Trophoblast cell (in vitro differentiated cells and primary cell): ENCODE data around the gene EIF5B.

Experiments
- DNase-seq, 2 donors: peaks; one replicate each; pipeline ENCODE4 v3.0.0-alpha.2; 2016
- H2AFZ ChIP-seq: 2 replicates; pipeline ENCODE4 v1.6.1; 2013; ENCODE audit warnings: low read length, moderate library complexity, mild to moderate bottlenecking; ENCODE audit not compliant: insufficient read depth, poor library complexity
- H2AK5ac ChIP-seq: 2 replicates; pipeline ENCODE4 v1.6.1; 2013; ENCODE audit warnings: mild to moderate bottlenecking, low read length
- H2BK120ac ChIP-seq: 2 replicates; pipeline ENCODE4 v1.6.1; 2013; ENCODE audit warnings: low read length, mild to moderate bottlenecking, moderate library complexity; ENCODE audit not compliant: insufficient read depth, poor library complexity
- H2BK12ac ChIP-seq: 2 replicates; pipeline ENCODE4 v1.6.1; 2013; ENCODE audit warnings: mild to moderate bottlenecking, low read length, moderate library complexity
- H2BK5ac ChIP-seq: 2 replicates; pipeline ENCODE4 v1.6.1; 2013; ENCODE audit warnings: low read length, low read depth, moderate library complexity, mild to moderate bottlenecking; ENCODE audit not compliant: poor library complexity
- H3K14ac ChIP-seq: 2 replicates; pipeline ENCODE4 v1.6.1; 2013; ENCODE audit warnings: mild to moderate bottlenecking, low read length
- H3K18ac ChIP-seq: 2 replicates; pipeline ENCODE4 v1.6.1; 2013; ENCODE audit warnings: mild to moderate bottlenecking, low read length
- H3K23ac ChIP-seq: 2 replicates; pipeline ENCODE4 v1.6.1; 2013; ENCODE audit warnings: low read length
- H3K27ac ChIP-seq: 2 replicates; pipeline ENCODE4 v1.5.1; 2013; ENCODE audit warnings: low read depth, mild to moderate bottlenecking, inconsistent platforms, low read length, moderate library complexity
- H3K27me3 ChIP-seq: 2 replicates; pipeline ENCODE4 v1.6.1; 2013; ENCODE audit warnings: inconsistent platforms, mild to moderate bottlenecking, low read length, moderate library complexity; ENCODE audit not compliant: insufficient read depth
- H3K36me3 ChIP-seq, 2 experiments: 1 replicate in 1 of 2; 2 replicates in 1 of 2; pipeline ENCODE4 v1.6.1; 2013; ENCODE audit warnings: low read length in 2 of 2, mild to moderate bottlenecking in 2 of 2, moderate library complexity in 1 of 2; ENCODE audit not compliant: insufficient read depth in 2 of 2, control insufficient read depth in 1 of 2
- H3K4ac ChIP-seq: 2 replicates; pipeline ENCODE4 v1.6.1; 2013; ENCODE audit warnings: low read depth, mild to moderate bottlenecking, low read length, moderate library complexity
- H3K4me1 ChIP-seq, 2 experiments: 1 replicate in 1 of 2; 2 replicates in 1 of 2; pipeline ENCODE4 v1.6.1; 2013; ENCODE audit warnings: low read length in 2 of 2, mild to moderate bottlenecking in 2 of 2, moderate library complexity in 1 of 2; ENCODE audit not compliant: insufficient read depth in 2 of 2, control insufficient read depth in 1 of 2
- H3K4me2 ChIP-seq: 2 replicates; pipeline ENCODE4 v1.6.1; 2013; ENCODE audit warnings: inconsistent platforms, mild to moderate bottlenecking, low read length, moderate library complexity
- H3K4me3 ChIP-seq: 2 replicates; pipeline ENCODE4 v1.5.1; 2013; ENCODE audit warnings: mild to moderate bottlenecking, low read depth, low read length, inconsistent platforms
- H3K79me1 ChIP-seq: one replicate; pipeline ENCODE4 v1.6.1; 2013; ENCODE audit warnings: low read length
- H3K79me2 ChIP-seq: 2 replicates; pipeline ENCODE4 v1.6.1; 2013; ENCODE audit warnings: low read length, mild to moderate bottlenecking; ENCODE audit not compliant: control insufficient read depth, insufficient read depth, poor library complexity
- H3K9ac ChIP-seq: 2 replicates; pipeline ENCODE4 v1.6.1; 2013; ENCODE audit warnings: mild to moderate bottlenecking, low read length
- H3K9me3 ChIP-seq: 2 replicates; pipeline ENCODE4 v1.6.1; 2013; ENCODE audit warnings: low read depth, mild to moderate bottlenecking, control low read depth, inconsistent platforms, low read length; ENCODE audit not compliant: insufficient read depth
- H4K12ac ChIP-seq: 2 replicates; pipeline ENCODE4 v1.6.1; 2013; ENCODE audit warnings: low read depth, mild to moderate bottlenecking, low read length, moderate library complexity
- H4K8ac ChIP-seq: 2 replicates; pipeline ENCODE4 v1.6.1; 2013; ENCODE audit warnings: low read depth, mild to moderate bottlenecking, low read length, moderate library complexity
- H4K91ac ChIP-seq: one replicate; pipeline ENCODE4 v1.6.1; 2013; ENCODE audit warnings: low read depth, mild to moderate bottlenecking, low read length, moderate library complexity
- WGBS: extraction: QIAGEN DNeasy Blood & Tissue Kit; methylation state at CpG from one replicate; pipeline ENCODE4 v1.1.7; 2013; ENCODE audit warnings: missing lambda C conversion rate; ENCODE audit not compliant: insufficient read length, insufficient coverage; ENCODE audit errors: extremely low coverage; 5-methylcytosine and 5-hydroxymethylcytosine counted together

Gene EIF5B

DNA sequence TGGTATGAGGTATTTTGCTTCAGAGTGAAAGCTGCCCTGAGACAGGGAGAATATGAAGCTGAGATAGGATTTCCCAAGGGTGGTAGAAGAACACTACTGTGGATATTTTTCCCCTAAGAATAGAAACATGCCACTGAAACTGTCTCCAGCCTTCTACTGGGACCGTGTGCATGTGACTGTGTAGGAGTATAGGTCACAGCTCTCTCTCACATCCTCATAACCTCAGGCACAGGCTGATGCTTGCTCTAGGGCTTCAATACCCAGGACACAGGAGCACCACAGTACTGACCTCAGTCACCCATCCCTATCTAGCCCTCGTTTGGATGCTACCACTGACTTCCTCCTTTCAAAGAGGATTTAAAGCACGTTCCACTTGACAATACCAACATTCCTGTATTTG, 85.4 kb downstream of the EIF5B start:
- Histone ChIP-seq H3K79me1 (no peaks in the 10 kb centered on the region), H4K12ac (no peak overlapping the region), H3K4me1 (peaks cover 0 to 2% of the 10 kb centered on the region in 2 experiments), H4K91ac (no peak overlapping the region), H2BK12ac (no peak overlapping the region), H3K14ac (no peak overlapping the region), H3K4me3 (no peak overlapping the region), H3K36me3 (peaks cover 13 to 29% of the 10 kb centered on the region in 2 experiments), H2AK5ac (no peak overlapping the region), H3K4ac (no peak overlapping the region), H3K79me2 (no peaks in the 10 kb centered on the region), H4K8ac (no peak overlapping the region), H3K9me3 (no peaks in the 10 kb centered on the region), H2BK120ac (no peak overlapping the region), H3K9ac (no peak overlapping the region), H3K18ac (no peak overlapping the region), H3K23ac (no peak overlapping the region), H3K27me3 (no peaks in the 10 kb centered on the region), H3K27ac (no peak overlapping the region), H3K4me2 (no peak overlapping the region), H2BK5ac (no peak overlapping the region), H2AFZ (no peak overlapping the region)
- WGBS = no CpG with 5 or more reads among the region's 3 CpGs
- DNase-seq = no peak

DNA sequence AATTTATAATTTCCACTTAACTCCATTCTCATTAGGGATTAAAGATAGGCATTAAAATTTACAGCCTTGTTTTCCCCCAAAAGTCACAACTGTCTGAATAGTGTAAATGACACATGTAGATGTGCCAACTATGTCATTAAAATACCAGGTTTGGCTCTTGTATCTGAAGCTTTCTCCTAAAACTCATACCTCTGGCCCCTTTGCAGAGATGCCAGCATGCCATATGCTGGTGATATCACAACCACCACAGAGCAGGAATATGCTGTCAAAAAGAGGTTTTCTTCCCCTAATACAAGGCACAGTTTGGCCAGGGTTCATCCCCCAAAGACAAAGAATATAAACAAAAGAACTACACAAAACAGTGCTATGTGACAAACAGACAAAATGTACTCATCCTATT, 87.2 kb downstream of the EIF5B start:
- H4K8ac ChIP-seq = no peak overlapping the region
- no peak overlapping the region for H2BK5ac ChIP-seq
- no peak overlapping the region for H3K4me3 ChIP-seq
- H3K14ac ChIP-seq = no peak overlapping the region
- H3K4me1 ChIP-seq = peaks cover 0 to 2% of the 10 kb centered on the region in 2 experiments
- H4K91ac ChIP-seq = no peak overlapping the region
- H3K36me3 ChIP-seq = peaks cover 14 to 33% of the 10 kb centered on the region in 2 experiments
- H3K9ac ChIP-seq = no peak overlapping the region
- no peaks in the 10 kb centered on the region for H3K9me3 ChIP-seq
- H2AK5ac ChIP-seq = no peak overlapping the region
- DNase-seq = no peak
- H3K23ac ChIP-seq = no peak overlapping the region
- no peak overlapping the region for H3K4ac ChIP-seq
- H2BK12ac ChIP-seq = no peak overlapping the region
- H3K27me3 ChIP-seq = no peaks in the 10 kb centered on the region
- no peak overlapping the region for H3K27ac ChIP-seq
- no peak overlapping the region for H2BK120ac ChIP-seq
- H3K79me1 ChIP-seq = no peaks in the 10 kb centered on the region
- no peaks in the 10 kb centered on the region for H3K79me2 ChIP-seq
- no peak overlapping the region for H4K12ac ChIP-seq
- H2AFZ ChIP-seq = no peak overlapping the region
- H3K4me2 ChIP-seq = no peak overlapping the region
- no peak overlapping the region for H3K18ac ChIP-seq

DNA sequence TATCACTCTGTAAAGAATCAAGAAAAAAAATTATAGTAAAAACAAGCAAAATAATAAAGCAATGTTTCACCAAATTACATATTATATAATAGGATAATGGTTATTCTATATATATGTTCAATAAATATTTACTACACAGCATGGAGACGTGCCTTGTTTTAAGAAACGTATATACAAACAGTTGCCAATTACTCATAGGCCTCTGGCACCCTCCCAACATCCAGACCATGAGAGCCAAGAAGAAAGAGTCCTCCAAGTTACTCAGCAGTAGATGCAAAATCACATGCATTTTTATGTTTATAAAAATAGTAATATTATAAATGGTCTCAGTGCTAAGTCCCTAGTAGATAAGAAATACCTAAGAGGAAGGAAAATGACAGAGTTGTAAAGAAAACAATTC, 87.8 kb downstream of the EIF5B start:
- Histone ChIP-seq H3K79me1 (no peaks in the 10 kb centered on the region), H2AK5ac (no peak overlapping the region), H3K27me3 (no peaks in the 10 kb centered on the region), H3K79me2 (no peaks in the 10 kb centered on the region), H3K4ac (no peak overlapping the region), H3K9me3 (no peaks in the 10 kb centered on the region), H4K12ac (no peak overlapping the region), H3K4me1 (peaks cover 0 to 2% of the 10 kb centered on the region in 2 experiments), H2BK120ac (no peak overlapping the region), H3K18ac (no peak overlapping the region), H4K8ac (no peak overlapping the region), H3K4me3 (no peak overlapping the region), H3K27ac (no peak overlapping the region), H3K23ac (no peak overlapping the region), H2AFZ (no peak overlapping the region), H4K91ac (no peak overlapping the region), H3K9ac (no peak overlapping the region), H2BK5ac (no peak overlapping the region), H3K14ac (no peak overlapping the region), H3K4me2 (no peak overlapping the region), H3K36me3 (peaks cover 11 to 30% of the 10 kb centered on the region in 2 experiments), H2BK12ac (no peak overlapping the region)
- no CpG with 5 or more reads among the region's 2 CpGs for WGBS
- no peak for DNase-seq

DNA sequence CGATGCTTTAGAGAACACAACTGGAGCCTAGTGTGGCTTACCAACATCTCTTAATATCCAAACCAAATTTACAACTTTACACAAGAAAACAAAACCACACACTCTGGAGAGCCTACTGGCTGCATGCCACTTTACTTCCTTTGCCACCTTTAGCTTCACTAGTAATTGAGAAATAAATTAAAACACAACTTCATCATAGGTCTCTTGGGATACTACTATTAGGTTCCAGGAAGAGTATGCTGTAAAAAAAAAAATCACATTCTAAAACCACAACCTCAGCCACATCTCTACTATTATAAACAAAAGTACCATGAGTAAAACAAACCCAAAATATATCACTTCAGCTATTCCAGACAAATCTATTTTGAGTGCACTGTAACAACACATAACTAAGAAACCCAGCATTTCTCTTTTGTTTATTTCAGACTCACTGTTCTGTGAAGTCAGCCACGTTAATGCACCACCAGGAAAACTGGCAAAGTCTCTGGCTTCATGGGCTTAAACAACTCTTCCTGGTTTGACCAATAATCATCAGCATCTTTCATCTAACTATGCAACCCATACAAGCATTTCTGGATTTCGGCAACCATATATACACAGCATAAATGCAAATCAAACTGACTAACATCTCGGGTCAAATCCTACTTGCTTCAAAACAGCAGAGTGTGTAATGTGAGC, 93.6 kb downstream of the EIF5B start:
- no peak overlapping the region for H2AFZ ChIP-seq
- no peaks in the 10 kb centered on the region for H3K4me1 ChIP-seq
- no peak for DNase-seq
- no peak overlapping the region for H4K8ac ChIP-seq
- H3K79me2 ChIP-seq = no peaks in the 10 kb centered on the region
- H2AK5ac ChIP-seq = no peak overlapping the region
- WGBS = no CpG with 5 or more reads among the region's 4 CpGs
- H3K4ac ChIP-seq = no peak overlapping the region
- no peak overlapping the region for H2BK12ac ChIP-seq
- H3K9me3 ChIP-seq = no peaks in the 10 kb centered on the region
- no peaks in the 10 kb centered on the region for H3K27me3 ChIP-seq
- H4K91ac ChIP-seq = no peak overlapping the region
- no peak overlapping the region for H3K4me3 ChIP-seq
- no peak overlapping the region for H4K12ac ChIP-seq
- H3K36me3 ChIP-seq = peaks cover 12 to 13% of the 10 kb centered on the region in 2 experiments
- no peak overlapping the region for H2BK5ac ChIP-seq
- H2BK120ac ChIP-seq = no peak overlapping the region
- no peak overlapping the region for H3K14ac ChIP-seq
- H3K18ac ChIP-seq = no peak overlapping the region
- no peaks in the 10 kb centered on the region for H3K79me1 ChIP-seq
- H3K4me2 ChIP-seq = no peak overlapping the region
- no peak overlapping the region for H3K23ac ChIP-seq
- no peak overlapping the region for H3K27ac ChIP-seq
- H3K9ac ChIP-seq = no peak overlapping the region
